Astrocyte of the cerebellum (primary cell): ENCODE data around the gene SGCD.

Experiments used
- DNase-seq: peaks from one replicate; pipeline ENCODE4 v3.0.0-alpha.2; 2011; ENCODE audit warnings: low read depth
- H3K4me3 ChIP-seq: 2 replicates; pipeline ENCODE4 v1.5.1; 2011; ENCODE audit warnings: mild to moderate bottlenecking, low read depth, low read length, moderate library complexity
- CTCF ChIP-seq: IDR thresholded peaks from 2 replicates; pipeline ENCODE4 v1.5.1; 2012; ENCODE audit warnings: low read length, low read depth, moderate library complexity, mild to moderate bottlenecking; ENCODE audit errors: missing control alignments
- in situ Hi-C: cut with HindIII; loops from 2 replicates; pipeline ENCODE4 v1.10.0; 2017; ENCODE audit warnings: low sequenced_read_pairs

Gene SGCD

GRCh38 chr5:156431956-156432829, 105.2 kb downstream of the SGCD start:
- no peak for DNase-seq
- TF ChIP-seq CTCF: no peak
- H3K4me3 ChIP-seq: no peak overlapping the region
- in situ Hi-C loops: no loop called here

DNA sequence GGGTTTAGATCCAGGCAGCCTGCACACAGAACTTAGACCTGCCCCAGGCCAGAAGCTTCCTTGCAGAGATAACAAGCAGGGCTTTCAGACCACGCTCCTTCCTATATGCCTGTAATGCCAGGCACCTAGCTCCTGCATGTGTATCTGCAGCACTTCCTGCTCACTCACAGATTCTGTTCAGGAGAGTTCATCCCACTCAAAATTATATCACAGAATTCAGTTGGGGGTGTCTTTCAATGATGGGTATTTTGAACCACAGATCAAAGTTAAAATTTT, 105.8 kb downstream of the SGCD start:
- in situ Hi-C loops: no loop called here
- DNase-seq: no peak
- H3K4me3 ChIP-seq: no peak overlapping the region
- no peak for TF ChIP-seq CTCF

- TF ChIP-seq CTCF: no peak
- no peak for DNase-seq
- in situ Hi-C loops: no loop called here
- H3K4me3 ChIP-seq: no peak overlapping the region
Measured at GRCh38 chr5:156434471-156434870, 107.5 kb downstream of the SGCD start.

DNA sequence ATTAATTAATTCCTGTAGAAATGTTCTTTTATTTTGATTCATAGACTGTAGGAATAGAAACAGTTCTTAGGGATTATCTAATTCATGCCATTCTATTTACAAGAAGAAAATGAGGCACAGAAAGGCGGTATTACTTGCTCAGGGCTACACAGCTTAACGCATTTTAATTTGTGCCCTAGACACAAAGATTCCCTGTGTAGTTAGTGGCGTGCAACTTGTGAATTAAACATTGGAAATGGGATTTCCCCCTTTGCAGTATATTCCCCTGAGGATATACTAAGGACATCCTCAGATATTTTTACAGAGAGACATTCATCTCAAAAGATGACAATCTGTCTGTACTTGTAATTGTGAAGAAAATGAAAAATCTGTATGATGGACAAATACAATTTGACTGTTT, 108.1 kb downstream of the SGCD start:
- in situ Hi-C loops: no loop called here
- TF ChIP-seq CTCF: no peak
- H3K4me3 ChIP-seq: no peak overlapping the region
- DNase-seq: no peak

- in situ Hi-C loops: no loop called here
- no peak overlapping the region for H3K4me3 ChIP-seq
- no peak for TF ChIP-seq CTCF
- DNase-seq: no peak
Measured at GRCh38 chr5:156438076-156438475, 111.1 kb downstream of the SGCD start.

DNA sequence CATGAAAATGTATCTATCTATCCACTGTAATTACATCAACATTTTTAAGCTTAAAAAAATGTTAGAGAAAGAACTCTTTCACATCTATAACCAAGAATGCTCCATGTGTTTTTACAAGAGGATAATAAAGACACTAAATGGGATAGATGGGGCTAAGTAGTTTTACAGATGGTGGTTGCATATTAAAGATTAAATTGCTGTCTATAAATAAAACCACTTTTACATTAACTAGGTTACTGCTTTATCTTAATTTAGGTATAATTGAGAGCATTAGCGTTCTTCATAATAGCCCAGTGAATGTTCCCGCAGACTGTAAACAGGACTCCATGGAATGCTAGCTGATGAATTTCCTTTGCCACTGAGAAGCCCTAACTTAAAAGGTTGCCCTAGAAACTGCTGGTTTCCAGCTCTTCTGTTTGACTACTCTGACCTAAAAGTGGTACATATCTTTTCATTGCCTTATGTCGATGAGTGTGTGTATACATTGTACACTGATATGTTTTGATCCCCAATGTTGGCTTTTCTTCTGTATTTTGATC, 117.9 kb downstream of the SGCD start:
- H3K4me3 ChIP-seq: no peak overlapping the region
- no peak for DNase-seq
- no peak for TF ChIP-seq CTCF
- in situ Hi-C loops: no loop called here
